NCI-H2196 (cell line): ENCODE measurements around the gene SMAP1.
A peak's percentile ranks its signal among the peaks of the same experiment; 100 is the strongest.

ENCODE experiments used
- DNase-seq: peaks from one replicate; lab custom pipeline; 2025; ENCODE audit not compliant: unreplicated experiment; lab: John Stamatoyannopoulos, UW

Gene SMAP1

DNA sequence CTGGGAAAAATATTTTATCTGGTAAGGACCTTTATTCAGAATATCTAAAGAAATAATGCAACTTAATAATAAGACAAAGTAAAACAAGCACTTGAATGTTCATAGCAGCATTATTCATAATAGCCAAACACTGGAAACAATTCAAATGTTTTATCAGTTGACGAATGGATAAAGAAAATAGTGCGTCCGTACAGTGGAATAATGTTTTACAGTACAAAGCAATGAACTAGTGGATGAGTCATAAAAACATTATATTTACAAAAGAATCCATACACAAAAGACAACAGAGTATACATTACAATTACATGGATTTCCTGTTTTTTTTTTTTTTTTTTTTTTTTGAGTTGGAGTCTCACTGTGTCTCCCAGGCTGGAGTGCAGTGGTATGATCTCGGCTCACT, 12.7 kb downstream of the SMAP1 start:
- no peak for DNase-seq

DNA sequence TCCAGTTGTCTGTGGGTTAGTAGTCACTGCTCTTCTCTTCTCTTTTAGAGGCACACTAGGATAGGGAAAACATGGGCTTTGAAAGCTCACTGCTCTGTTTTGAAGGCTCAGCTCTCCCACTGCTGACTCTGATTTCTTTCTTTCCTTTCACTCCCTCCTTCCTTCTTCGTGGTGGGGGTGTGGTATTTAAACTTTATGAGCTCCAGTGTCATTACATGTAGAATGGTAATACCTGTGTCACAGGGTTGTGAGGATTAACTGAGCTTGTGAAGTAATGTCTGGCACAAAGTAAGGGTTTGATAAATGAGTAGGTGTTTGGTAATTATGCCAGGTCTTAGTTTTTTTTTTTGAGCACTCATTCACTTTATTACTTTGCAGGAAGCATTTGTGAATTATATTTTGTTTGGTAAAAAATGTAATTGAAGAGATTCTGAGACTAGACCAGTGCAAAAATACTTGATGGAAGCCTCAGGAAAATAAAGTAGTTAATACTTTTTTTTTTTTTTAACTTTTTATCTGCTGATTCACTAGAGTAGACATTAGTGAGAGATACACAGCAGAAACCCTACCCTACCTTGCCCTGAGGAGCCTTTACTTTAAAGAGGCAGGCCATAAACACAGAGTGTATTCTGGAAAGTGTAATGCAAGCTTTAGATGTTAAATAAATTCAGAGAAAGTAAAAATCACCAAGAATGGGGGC, 17.3 kb downstream of the SMAP1 start:
- no peak for DNase-seq

DNA sequence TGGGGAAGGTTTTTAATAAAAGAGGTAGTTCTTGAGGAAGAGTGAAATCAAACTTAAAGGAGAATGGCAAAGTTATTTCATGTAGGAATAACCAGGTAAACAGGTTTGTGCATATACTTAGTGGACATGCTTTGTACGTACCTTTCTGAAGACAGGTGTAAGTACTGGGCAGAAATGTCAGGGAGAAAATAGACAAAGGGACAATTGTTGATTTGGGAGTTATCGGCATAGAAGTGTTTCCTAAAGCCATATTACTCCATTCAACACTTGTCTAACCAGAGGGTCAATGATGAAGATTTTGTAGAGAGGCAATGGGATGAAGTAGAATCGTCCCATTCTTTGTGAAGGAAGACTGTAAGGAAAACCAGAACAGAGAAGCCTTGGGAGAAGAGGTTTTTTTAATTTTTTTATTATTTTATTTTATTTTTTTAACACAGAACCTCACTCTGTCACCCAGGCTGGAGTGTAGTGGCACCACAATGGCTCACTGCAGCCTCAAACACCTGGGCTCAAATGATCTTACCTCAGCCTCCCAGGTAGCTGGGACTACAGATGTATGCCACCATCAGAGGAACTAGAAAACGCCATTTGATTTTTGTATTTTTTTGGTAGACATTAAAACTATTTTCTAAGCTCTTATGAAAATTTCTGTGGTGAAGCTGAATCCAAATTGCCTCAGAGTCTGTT, 18.0 kb downstream of the SMAP1 start:
- DNase-seq, result no peak

DNA sequence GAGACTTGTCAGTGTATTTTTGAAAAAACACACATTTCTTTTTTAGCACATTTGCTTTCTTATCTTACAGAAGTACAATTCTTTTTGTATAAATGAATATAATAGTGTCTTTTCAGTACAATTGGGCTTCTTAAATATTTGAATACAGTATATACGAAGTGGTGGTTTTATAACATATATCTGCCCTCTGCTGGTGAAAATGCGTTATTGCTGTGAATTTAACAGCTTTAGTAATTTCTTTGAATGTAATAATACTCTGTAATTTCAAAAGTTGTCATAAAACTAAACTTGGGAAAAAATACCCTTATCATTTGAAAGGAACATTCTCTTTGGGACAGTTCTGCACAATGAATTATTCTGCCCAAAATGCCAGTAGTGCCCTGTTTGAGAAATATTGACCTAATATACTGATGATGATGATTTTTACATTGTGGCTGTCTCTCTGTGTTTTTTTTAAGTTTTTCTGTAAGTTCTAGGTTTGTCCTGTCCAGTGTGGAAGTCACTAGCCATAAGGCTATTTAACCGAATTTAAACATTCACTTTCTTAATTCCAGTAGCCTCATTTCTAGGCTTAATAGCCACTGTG, 19.0 kb downstream of the SMAP1 start:
- DNase-seq, result peak; percentile 60

DNA sequence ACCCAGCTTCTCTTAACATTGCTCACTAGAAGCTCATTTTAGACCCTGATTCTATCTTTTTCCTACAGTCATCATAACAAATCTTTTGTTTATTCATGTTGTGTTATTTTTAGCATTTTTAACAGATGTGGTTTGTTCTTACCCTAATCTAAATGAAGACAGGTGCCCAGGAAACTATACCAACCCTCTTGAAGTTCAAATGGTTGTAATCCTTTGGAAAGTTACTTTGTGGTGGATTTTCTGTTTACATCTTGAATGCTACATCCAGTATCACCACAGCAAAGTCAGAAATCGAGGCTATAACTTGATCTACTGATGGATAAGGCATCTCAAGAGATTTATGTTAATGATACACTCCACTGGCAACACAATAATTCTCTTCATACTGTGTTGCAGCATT, 26.2 kb downstream of the SMAP1 start:
- DNase-seq, result no peak

DNA sequence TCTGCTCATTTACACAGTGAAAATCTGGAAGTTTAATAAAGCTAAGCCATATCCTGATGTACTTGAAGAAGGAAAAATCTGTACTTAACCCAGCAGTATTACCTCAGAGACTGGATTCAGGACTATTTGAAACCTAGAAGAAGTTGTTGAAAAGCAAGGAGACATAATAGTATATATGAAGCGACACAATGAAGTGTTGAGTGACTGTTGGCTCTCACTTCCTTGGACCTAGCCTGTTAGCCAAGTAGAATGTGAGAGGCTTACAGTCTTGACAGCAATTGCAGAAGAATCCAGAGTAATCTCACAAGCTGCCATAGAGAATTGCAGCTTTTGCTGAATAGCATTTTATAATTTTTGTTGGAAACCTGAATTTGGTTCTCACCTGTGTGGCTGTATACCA, 26.7 kb downstream of the SMAP1 start:
- no peak for DNase-seq

DNA sequence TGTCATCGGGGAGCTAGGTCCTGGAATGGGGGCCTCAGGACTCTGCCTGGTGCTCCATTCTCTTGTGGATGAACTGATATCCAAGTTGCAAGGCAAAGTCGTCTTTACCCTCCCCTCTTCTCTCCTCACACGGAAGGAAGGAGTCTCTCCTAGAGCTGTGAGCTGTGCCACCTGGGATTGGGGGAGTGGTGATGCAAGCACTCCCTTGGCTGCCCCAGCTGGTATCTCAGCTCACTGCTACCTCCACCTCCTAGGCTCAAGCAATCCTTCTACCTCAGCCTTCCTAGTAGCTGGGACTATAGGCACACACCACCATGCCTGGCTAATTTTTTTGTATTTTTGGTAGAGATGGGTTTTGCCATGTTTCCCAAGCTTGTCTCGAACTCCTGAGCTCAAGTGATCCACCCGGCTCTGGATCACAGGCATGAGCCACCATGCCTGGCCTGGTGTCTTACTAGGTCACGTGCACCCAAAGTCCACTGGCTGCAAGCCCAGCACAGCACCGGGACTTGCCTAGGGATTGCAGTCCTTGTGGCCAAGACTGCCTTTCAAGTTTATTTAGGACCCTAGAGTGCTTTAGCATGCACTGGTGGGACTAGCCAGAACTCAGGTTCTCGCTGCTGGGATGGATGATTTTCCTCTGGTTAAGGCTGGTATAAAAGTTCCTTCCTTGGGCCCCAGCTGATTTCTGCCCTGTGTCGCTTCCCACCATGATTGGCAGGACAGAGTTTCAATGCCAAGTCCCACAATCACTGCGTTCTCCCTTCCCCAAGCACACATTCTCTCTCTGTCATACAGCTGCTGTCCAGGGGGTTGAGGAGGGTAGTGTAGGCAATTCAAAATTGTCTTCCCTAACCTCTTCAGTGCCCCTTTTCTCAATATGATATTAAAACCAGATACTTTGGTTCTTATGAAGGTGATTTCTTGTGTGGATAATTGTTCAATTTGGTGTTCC, 33.5 kb downstream of the SMAP1 start:
- DNase-seq, result no peak

DNA sequence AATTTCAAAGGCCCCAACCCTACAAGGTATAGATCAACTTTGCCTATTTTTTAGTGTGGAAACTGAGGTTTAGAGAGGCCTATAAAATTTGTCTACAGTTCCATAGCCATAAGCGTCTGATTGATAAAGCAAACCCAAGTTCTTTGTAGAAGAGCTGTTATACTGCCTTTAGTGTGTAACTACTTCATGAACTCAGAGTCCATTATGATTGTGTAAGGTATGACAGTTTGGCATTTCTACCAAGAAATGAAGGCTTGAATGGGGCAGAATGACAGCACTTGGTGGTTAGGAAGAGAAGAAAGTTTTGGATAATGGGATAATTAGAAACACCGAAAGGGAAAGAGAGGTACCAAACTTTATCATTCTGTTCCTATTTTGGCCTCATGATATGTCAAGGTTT, 38.1 kb downstream of the SMAP1 start:
- DNase-seq, result no peak

DNA sequence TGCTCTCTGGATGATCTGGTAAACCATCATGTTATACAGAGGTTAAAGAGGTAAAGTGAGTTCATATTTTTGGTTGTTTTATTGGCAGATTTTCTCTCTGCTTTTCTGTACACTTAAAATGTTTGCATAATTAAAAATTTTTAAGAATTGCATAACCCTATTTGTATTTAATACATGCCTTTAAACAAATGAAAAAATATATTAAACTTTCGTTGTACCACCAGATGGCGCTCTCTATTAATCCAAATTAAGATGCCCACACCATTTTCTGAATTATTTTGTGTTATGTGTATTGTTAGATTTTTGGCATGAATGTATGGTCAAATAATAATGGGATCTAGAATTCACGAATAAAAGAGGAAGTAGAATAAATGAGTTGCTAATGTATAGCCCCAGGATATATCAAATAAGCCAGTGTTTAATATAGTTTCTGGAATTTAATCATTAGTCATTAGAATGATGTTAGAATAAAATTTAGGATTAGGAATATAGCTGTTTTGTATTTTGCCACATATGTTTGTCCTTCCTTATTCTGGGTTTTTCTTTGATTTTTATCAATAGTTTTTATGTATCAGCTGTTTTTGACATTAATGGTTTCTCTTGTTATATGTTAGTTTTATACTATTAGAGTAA, 38.9 kb downstream of the SMAP1 start:
- DNase-seq, result peak; percentile 56

DNA sequence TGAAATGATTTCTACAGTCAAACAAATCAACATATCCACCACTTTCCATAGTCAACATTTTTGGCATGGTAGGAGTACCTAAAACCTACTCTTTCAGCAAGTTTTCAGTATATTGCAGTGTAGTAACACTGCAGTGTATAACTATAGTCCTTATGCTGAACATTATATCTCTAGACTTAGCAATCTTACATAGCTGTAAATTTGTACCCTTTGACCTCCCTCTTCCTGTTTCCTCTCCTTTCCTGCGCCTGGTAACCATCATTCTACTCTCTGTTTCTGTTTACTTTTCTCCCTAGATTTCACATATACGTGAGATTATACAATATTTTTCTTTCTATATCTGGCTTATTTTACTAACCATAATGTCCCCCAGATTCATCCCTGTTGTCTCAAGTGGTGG, 40.2 kb downstream of the SMAP1 start:
- no peak for DNase-seq

DNA sequence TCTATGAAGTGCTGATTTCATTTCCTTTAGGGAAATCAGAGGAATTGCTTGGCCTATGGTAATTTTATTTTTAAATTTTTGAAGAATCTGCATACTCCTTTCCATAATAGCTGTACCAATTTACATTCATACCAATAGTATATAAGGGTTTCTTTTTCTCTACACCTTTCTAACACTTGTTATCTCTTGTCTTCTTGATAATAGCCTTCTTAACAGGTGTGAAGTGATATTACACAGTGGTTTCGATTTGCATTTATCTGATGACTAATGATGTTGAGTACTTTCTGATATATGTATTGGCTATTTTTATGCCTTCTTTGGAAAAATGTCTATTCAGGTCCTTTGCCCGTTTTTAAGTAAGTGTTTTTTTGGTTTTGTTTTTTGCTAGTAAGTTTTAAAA, 40.8 kb downstream of the SMAP1 start:
- no peak for DNase-seq

DNA sequence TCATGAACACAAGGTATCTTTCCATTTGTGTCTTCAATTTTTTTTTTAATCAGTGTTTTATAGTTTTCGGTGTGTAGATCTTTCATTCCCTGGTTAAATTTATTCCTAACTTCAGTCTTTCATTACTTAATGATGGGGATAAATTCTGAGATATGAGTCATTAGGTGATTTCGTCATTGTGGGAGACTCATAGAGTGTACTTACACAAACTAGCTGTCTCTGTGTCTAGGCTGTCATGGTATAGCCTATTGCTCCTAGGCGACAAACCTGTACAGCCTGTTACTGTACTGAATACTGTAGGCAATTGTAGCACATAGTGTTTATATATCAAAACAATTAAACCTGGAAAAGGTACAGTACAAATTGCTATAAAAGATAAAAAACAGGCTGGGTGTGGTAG, 42.1 kb downstream of the SMAP1 start:
- DNase-seq, result no peak

DNA sequence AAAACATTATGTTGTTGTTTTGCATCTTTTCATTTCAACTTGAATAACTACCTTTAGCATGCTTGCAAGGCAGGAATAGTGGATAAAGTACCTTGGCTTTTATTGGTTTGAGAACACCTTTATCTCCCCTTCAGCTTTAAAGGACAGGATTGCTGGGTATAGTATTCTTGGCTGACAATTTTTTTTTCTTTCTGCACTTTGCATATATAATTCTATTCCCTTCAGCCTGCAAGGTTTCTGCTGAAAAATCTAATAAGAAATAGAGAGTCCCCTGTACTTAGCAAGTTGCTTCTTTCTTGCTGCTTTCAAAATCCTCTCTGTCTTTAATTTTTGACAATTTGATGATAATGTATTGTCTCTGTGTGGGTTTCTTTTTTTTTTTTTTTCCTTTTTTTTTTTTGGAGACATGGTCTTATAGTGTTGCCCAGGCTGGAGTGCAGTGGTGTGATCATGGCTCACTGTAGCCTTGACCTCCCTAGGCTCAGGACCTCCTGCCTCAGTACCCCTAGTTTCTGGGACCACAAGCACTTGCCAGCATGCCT, 47.1 kb downstream of the SMAP1 start:
- DNase-seq, result no peak

DNA sequence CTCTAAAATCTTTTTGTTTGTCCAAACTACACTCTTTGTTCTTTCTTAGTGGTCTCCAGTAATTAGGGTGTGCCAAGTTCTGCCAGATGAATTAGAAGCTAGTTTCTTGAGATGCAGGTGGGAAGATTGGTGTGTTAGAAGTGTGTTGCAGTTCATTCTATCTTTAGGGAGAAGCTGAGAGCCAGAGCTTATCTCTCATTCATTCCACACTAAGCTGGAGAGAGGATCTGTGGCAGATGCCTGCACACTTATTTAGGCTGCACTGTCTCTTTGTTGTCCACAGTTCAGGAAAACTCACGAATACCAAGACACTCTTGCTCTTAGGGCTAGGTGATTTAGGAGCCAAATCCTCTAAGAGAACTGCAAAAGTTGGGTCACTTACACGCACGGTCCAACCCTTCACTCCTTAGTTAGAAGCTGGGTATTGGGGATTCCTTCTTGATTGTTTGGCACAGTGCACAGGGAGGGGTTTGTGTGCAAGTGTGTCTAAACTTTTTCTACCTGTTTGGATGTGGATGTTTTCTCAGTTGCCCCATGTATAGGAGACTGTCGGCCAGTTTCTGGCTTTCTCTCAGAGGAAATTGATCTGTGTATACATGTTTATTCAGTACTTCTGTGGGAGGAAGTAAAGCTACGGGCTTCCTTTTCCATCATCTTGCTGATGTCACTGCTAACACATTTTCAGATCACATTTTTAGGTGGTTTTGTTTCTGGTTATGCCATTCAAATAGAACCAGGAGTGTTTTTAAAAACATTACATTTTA, 49.5 kb downstream of the SMAP1 start:
- no peak for DNase-seq

DNA sequence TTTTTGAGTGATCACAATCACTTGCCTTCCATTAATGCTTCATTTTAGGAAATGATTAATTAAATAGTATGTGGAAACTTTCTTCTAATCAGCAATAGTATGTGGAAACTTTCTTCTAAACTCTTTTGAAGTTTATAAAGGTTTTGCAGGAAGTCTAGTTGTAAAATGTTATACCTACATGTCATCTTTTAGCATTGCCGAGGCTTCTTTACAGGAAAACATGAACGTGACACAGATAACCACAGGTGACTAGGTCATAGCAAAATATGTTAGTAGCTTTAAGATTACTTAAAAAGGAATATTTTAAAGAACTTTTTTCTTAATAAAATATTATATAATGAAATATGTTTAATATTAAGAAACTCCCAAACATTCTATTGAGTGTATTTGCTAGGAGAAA, 56.8 kb downstream of the SMAP1 start:
- no peak for DNase-seq

DNA sequence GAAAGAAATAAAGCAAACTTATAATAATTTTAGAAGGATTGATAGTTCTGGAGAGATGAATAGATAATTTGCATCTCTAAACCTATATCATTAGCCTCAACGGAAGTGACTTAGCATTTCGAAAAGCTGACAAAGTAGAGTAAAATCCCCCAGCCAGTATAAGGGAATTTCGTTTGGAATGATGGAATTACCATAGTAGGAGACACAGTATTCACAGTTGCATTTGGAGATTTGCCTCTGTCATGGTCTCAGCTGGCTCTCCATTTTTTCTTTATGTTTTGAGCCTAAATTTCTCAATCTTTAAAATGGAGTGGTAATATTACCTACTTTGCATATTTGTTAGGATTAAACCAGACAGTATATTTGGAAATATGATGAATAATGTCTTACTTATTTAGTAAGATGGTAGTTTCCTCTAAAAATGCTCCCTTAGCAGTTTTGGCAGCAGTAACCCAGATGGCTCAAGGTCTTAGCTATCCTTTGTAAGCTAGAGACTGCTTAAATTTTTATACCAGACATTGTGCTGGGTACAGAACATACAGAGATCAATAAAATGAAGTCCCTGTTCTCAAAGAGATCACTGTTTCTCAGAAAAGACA, 58.2 kb downstream of the SMAP1 start:
- DNase-seq, result no peak

DNA sequence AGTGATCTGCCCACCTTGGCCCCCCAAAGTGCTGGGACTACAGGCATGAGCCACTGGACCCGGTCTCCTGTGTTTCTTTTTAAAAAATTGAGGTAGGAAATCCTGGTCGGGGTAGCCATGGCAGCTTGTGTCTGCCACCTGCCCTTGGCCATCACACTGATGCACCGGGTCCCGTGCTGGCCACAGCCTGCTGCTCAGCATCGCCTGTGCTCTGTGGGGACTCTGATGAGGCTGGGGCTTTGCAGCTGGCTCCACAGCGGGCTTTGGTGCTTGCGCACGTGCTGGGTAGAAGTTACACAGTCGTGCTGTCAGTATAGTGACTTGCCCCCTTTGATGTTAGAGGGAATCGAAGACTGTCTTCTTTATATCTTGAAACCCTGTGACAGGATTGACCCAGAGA, 66.7 kb downstream of the SMAP1 start:
- DNase-seq, result no peak

DNA sequence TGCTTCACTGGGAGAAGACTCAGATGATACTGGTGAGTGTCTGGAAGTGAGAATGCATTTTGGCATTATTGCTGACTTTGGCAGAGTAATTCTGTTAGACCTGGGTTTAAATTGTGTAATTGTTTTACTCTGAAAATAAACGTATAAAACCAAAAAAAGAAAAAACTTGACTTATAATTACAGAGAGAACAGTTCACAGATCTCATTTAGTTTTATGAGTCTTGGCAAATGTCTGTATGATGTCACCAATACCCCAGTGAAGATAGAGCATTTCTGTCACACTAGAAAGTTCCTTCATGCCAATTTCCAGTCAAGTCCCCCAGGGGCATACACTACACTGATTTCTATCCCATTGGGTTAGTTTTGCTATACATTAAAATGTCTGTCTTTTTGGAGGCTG, 67.3 kb downstream of the SMAP1 start:
- DNase-seq, result no peak

DNA sequence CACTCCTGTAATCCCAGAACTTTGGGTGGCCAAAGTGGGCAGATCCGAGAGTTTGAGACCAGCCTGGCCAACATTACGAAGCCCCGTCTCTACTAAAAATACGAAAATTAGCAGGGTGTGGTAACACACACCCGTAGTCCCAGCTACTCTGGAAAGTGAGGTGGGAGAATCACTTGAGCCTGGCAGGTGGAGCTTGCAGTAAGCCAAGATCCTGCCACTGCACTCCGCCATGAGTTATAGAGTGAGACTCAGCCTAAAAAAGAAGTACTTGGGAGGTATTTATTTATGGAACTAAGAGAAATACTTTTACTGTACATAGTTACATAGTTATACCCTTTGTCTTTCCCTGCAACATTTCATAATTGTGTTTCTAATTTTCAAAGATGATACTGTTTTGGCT, 67.8 kb downstream of the SMAP1 start:
- no peak for DNase-seq

DNA sequence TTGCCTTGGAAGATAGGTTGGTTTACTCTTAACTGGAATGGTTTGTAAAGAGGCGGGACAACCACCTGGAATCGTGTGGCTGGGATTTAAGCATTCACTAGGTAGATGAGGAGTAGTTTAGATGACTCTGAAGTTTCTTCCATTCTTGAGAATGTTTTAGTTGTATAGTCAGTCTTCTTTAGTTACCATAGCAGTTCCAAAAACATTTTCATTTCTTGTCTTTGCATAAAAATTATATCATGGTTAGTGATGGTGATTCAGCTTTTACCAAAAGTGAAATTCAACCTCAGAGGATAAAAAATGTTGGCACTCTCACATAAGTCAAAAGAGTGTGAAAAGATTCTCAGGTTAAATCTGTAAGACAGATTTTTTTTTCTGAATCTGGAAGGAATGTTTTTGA, 70.3 kb downstream of the SMAP1 start:
- no peak for DNase-seq
